HG03520 (cell line): ENCODE measurements around the gene BMPER.

Experiments
- ATAC-seq: cut with Tn5 transposase; IDR thresholded peaks from one replicate; pipeline ENCODE4 v1.9.1; 2021; ENCODE audit warnings: mild to moderate bottlenecking, moderate library complexity; ENCODE audit not compliant: unreplicated experiment

BMPER gene

GRCh38 chr7:33921216-33921938 lies 16.0 kb downstream of the BMPER start:
- ATAC-seq = no peak

DNA sequence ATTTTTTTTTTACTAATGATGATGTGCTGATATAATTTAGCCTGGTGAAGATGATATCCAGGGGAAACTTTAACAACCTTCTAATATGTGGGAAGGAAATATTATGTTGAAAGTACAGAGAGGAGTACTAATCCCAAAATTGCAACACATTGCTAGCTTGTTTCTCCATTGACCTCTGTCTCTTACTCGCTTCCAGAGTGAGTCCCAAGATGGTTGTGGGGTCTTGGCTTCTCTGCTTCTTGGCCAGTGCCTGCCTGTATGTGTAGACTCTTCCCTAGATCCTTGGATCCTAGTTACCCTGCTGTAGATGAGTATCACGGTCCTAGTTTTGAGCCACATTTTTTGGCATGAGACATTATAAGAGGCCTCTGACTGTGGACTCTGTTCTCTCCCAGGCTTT lies 17.5 kb downstream of the BMPER start:
- no peak for ATAC-seq

GRCh38 chr7:33923440-33924229 lies 18.3 kb downstream of the BMPER start:
- ATAC-seq = no peak

DNA sequence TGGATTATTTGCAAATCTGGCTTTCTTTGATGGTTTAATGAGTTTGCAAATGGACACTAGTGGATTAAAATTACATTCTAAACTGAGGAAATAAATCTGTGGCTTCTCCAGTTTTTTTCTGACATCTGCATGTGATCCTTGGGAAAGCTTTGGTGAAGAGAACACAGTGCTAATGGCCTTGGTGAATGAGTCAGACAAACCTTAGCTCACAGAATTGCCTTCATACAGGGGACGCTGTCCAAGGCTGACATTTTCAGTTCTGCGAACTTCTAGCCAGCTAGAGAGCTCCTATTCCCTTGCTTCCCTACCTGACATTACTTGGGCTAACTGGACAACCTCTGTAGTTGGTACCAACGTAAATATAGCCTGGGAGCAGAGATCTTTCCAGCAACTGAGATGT lies 21.2 kb downstream of the BMPER start:
- ATAC-seq = no peak

GRCh38 chr7:33928986-33929385 lies 23.6 kb downstream of the BMPER start:
- no peak for ATAC-seq

DNA sequence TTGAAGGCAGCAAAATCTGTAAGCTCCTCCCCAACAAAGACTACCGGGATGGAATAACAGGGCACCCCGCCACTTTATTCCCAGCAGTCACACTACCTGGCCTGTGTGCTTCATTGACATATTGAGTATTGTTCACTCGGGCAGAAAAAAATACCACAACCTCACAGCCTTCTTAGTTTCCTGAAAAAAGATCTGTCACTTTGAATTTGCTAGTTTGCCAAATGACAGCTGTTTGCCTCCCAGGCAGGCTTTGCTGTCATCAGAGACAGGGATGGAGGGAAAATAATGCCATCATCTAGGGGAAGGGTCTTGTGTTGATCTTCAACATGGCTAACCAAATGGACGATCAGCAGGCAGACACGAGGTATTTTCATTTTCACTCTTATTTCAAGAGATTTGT lies 26.9 kb downstream of the BMPER start:
- ATAC-seq = no peak

DNA sequence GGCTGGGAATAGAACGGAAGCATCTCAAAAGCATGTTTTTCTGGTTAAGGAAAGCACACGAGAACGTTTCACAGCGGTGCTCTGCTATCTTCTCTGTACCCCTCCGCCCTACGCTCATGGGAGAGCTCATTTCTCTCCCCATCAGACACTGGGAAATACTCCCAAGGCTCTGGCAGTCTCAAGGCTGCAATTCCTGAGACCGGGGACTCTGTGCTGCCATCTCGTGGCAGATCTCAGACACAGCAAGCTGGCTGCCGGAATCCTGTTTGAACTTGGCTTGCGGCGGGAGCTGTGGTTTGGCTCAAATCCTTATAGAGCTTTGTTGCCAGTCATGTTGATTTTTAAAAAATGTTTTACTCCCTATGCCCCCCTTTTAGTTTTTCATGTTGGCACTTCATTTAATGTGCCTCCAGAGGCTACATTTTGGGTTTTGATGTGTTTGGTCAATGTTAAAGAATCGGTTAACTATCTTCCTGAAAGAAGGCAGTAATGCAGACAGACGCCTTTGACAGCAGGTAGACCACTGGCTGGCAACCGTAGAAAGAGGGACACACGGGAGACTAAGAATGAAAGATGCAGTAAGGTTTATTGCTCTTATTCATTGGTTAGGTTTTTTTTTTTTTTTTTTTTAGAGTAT lies 27.6 kb downstream of the BMPER start:
- ATAC-seq = no peak

DNA sequence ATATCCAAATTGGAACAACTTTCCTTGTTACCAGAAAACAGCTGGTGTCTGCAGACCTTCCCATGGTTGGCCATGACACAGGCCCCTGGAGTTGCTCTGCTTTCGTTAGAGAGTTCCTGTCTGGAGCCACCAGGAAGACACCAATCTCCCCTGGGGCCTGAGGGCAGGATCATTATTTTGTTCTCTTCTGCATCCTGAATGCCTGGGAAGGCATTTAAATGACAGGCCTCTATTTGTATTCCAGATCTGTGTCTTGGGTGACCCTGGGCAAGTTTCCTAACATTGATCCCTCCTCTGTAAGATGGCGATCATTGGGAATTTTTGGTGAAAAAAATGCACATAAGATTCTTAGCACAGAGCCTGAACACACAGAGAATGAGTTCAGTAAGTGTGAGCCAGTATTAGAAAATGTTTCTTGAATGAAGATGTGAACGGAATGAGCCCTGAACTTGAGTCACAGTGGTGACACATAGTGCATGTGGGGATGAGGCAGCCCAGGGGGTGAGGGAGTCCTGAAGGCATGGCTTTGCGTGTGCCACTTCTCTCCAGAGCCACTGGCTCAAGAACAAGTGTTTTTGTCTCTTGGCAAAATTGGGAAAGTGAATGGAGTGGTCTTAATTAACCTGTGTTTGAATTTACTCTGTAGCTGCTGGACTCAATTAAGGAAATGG lies 28.4 kb downstream of the BMPER start:
- no peak for ATAC-seq

DNA sequence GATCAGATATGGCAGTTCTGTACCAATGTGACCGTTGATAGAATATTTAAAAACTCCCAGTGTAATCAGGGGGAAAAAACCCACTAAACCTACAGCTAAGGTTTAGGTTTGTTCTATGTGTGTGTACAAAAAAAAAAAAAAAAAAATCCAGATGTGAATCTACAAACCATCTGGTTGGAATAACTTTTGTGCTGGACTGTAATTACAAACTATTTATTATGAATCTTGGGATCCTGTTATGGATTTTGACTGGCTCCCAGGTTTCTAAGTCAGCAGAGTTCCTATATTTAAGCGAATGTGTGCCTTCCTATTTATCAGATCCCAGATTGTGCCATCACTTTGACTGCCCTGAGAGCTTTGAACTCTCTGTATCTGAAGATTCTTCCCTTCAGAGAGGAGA lies 29.1 kb downstream of the BMPER start:
- no peak for ATAC-seq

GRCh38 chr7:33936503-33936902 lies 31.2 kb downstream of the BMPER start:
- ATAC-seq = no peak

DNA sequence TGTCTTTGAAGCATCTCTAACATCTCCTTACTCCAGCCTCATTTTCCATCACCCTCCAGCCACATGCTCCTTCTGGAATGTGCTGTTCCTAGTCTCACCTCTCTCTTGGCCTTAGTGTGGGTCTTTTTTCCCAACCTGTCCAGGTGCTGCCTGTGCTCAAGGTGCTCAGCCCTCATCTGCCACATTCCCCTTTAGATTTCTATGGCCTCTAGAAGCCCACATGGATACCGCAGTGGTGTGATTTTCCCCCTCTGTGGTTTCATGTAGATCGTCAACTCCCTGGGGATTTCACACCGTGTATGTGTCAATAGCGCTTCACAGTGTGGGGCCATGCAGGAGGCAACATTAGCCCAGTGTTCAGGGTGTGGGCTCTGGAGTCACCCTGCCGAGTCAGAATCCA lies 32.5 kb downstream of the BMPER start:
- ATAC-seq = no peak

DNA sequence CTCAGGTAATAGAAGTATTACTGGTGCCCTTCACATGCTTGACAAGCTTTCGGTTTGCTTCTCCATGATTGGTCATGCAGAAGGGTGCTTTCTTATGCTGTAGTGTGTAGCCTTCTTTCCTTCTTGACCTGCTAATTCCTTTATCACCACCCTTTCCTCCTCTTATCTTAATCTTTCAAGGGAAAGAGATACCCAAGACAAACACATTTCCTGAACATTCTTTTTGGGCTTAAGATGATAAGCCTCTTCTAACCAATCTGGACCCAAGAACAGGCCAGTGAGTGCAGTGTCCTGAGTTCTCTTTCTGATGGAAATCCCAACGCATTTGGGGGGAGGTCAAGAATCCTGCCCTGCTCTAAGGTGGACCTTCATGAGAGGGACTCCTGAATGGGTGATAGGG lies 33.8 kb downstream of the BMPER start:
- ATAC-seq = no peak

DNA sequence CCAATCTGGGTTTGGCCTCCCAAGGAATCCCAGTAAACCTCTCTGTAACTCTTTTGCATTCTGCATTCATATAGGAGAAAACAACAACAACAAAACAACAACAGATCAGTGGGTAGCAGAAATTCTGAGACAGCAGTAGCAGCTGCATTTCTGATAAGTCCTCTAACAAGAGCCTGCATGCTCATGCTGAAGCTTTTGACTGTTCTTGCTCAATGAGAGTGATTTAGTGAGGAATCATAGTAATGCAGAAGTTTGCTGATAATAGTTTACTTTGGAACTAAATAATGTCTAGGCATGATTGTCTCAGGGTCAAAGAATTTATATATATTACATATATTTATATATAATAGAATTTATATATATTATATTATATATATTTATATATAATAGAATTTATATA lies 35.2 kb downstream of the BMPER start:
- no peak for ATAC-seq

- ATAC-seq = no peak
Observed at GRCh38 chr7:33941418-33941817, 36.1 kb downstream of the BMPER start.

DNA sequence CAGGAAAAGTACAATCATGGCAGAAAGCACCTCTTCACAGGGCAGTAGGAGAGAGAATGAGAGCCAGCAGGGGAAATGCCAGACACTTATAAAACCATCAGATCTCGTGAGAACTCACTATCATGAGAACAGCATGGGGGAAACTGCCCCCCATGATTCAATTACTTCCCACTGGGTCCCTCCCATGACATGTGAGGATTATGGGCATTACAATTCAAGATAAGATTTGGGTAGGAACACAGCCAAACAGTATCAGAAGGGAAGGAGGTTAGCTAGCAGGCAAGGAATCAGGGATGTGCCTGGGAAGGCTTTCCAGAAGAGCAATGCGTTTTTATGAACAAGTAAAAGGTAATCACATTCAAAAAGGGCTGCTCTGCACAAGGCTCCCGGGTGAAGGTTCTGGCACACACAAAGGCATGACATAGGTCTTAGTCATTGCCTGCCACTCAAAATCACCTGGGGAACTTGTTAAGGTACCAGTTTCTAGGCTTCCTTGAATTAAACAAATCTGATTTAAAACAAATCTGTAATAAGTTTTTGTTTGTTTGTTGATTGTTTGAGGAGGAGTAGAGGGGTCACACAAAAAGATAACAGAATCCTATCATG lies 40.9 kb downstream of the BMPER start:
- ATAC-seq = no peak

- no peak for ATAC-seq
Observed at GRCh38 chr7:33950047-33950714, 44.8 kb downstream of the BMPER start.

DNA sequence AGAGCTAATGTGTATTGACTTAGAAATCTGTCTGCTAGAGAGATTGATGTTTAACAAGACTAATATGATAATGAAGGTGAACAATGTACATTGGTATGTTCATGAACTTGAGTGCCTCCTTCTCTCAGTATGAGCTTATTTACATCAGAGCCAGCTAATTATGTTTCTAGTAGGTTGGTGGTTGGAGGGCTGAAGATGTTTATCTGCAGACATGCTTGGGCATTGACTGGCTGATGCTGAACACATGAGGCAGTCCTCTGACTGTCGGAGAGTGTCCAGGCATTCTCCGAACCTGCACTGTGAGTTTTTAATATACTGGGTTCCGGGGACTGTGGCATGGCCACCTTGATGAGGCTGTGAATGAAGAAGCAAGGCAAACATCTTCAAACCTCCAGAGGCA lies 47.5 kb downstream of the BMPER start:
- no peak for ATAC-seq

- no peak for ATAC-seq
Observed at GRCh38 chr7:33958104-33958503, 52.8 kb downstream of the BMPER start.

GRCh38 chr7:33959676-33960075 lies 54.3 kb downstream of the BMPER start:
- ATAC-seq = no peak

DNA sequence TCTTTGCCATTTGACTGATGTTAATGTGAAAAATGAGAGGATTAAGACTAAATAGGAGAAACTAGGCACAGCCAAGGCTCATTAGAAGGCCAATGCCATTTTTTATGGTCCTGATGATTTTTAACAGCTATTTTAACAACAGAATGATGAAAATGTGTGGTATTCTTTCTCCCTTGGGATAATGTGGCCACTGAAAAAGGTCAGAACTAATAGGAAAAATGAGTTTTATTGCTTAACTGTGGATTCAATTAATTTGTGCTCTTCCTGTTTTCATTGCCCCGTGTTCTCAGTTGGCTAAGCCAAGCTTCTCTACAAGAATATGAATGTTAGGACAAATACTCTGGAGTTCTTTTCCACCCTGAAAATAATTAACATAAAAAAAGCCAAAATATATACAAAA lies 56.6 kb downstream of the BMPER start:
- no peak for ATAC-seq
